Keratinocyte (primary cell): ENCODE measurements around the gene SMYD3.

ENCODE experiments used
- CTCF ChIP-seq, 3 experiments: IDR thresholded peaks in 1 of 3; conservative IDR thresholded peaks in 1 of 3; optimal IDR thresholded peaks in 1 of 3; 2 replicates in 2 of 3; 3 replicates in 1 of 3; pipeline versions ENCODE3 to v1.5.1; 2011; ENCODE audit warnings: low read length in 3 of 3, mild to moderate bottlenecking in 3 of 3, moderate library complexity in 2 of 3, control low read depth in 1 of 3, inconsistent platforms in 1 of 3; ENCODE audit not compliant: insufficient read depth in 2 of 3; ENCODE audit errors: extremely low read depth in 1 of 3
- EZH2 ChIP-seq: IDR thresholded peaks from one replicate; pipeline ENCODE4 v1.6.1; 2012; ENCODE audit warnings: inconsistent platforms, mild to moderate bottlenecking, low read length, moderate library complexity

DNA sequence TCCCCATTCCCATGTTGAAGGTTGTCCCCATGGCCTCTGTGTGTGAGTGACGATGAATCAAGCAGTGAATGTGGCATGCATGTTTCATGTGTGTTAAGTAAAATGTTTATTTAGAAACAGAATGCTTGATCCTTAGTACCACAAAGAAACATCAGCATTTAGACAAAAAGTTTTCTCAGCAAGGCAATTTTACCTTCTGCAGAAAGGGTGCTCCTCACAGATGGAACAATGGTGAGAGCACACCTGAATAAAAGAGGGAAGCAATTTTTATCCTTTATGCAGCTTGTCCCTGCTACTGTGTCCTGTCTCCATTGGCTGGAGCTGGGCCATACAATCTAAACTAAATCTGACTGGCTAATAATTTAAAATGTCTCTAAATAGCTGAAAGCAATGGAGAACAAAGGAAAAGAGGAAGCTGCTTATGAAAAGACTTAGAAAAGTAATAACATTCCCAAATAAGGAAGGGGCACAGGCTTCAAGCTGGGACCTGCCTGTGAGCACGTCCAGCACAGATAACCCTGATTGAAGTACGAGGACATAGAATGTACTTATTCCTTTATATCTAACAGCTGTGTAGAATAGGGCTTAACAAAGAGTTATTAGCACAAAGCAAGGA is 8.4 kb upstream of the SMYD3 start:
- TF ChIP-seq CTCF (optimal IDR thresholded peaks at IDR 0.05 in 1 of 3, IDR thresholded peaks at IDR 0.05 in 1 of 3, conservative IDR thresholded peaks at IDR 0.05 in 1 of 3; ENCODE audit: extremely low read depth in 1 of 3, insufficient read depth in 2 of 3, low read length in 3 of 3) (no peak), EZH2 (no peak)
